ENCODE results near the gene SORBS2. TPM values are rescaled to one million over a fixed set of nuclear protein-coding genes. Genes with fewer than 3 reads are reported as not detected.

The SORBS2 gene
- total RNA-seq, 4 donors from 2014 or later = 17.4 to 40.8 (median 21.9) TPM

DNA sequence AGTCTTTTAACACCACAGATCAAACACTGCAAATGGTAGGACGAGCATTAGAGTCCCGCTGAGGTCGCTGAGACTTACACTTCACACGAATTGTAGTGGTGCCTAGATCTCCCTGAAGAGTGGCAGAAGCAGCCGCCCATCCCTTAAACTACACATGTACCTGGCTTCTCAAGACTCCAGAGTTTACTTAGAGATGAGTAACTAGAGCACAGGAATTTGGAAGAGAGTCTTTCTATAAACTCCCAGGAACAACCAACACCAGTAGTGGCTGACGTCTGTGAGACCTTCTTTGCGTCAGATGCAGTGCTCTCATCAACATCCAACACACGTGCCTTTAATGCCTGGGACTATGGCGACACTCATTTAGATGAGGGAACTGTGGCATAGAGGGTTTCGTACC, 12.6 kb downstream of the SORBS2 start:
- Histone ChIP-seq H3K4me3 (no peak overlapping the region), H3K9me3 (no peaks in the 10 kb centered on the region), H3K4me1 (no peaks in the 10 kb centered on the region), H3K27me3 (no peaks in the 10 kb centered on the region), H3K36me3 (no peaks in the 10 kb centered on the region), H3K27ac (no peak overlapping the region)
- WGBS = 95% methylated on average over 10 of the region's 10 CpGs
- DNase-seq (ENCODE audit: low spot score in 2 of 2) = no peak
- TF ChIP-seq EP300 (IDR thresholded peaks at IDR 0.05) = no peak
- TF ChIP-seq POLR2A (IDR thresholded peaks at IDR 0.05) = no peak
- TF ChIP-seq, protein P1, sequence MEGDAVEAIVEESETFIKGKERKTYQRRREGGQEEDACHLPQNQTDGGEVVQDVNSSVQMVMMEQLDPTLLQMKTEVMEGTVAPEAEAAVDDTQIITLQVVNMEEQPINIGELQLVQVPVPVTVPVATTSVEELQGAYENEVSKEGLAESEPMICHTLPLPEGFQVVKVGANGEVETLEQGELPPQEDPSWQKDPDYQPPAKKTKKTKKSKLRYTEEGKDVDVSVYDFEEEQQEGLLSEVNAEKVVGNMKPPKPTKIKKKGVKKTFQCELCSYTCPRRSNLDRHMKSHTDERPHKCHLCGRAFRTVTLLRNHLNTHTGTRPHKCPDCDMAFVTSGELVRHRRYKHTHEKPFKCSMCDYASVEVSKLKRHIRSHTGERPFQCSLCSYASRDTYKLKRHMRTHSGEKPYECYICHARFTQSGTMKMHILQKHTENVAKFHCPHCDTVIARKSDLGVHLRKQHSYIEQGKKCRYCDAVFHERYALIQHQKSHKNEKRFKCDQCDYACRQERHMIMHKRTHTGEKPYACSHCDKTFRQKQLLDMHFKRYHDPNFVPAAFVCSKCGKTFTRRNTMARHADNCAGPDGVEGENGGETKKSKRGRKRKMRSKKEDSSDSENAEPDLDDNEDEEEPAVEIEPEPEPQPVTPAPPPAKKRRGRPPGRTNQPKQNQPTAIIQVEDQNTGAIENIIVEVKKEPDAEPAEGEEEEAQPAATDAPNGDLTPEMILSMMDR (IDR thresholded peaks at IDR 0.05) = no peak
- no peak for TF ChIP-seq POLR2AphosphoS5 (IDR thresholded peaks at IDR 0.05)

- no peaks in the 10 kb centered on the region for H3K9me3 ChIP-seq
- 75% methylated on average over 8 of the region's 8 CpGs for WGBS
- no peaks in the 10 kb centered on the region for H3K36me3 ChIP-seq
- no peak overlapping the region for H3K27ac ChIP-seq
- H3K4me3 ChIP-seq = no peak overlapping the region
- H3K4me1 ChIP-seq = peaks cover 3% of the 10 kb centered on the region
- no peak for TF ChIP-seq POLR2A (IDR thresholded peaks at IDR 0.05)
- no peak for TF ChIP-seq EP300 (IDR thresholded peaks at IDR 0.05)
- TF ChIP-seq, protein P1 (IDR thresholded peaks at IDR 0.05) = no peak
- no peak for TF ChIP-seq POLR2AphosphoS5 (IDR thresholded peaks at IDR 0.05)
- no peak for DNase-seq (ENCODE audit: low spot score in 2 of 2)
- no peaks in the 10 kb centered on the region for H3K27me3 ChIP-seq
Observed at GRCh38 chr4:185797596-185798338, 14.2 kb downstream of the SORBS2 start.

GRCh38 chr4:185797018-185797417, 15.0 kb downstream of the SORBS2 start:
- peaks cover 3% of the 10 kb centered on the region for H3K4me1 ChIP-seq
- no peaks in the 10 kb centered on the region for H3K9me3 ChIP-seq
- TF ChIP-seq EP300 (IDR thresholded peaks at IDR 0.05) = no peak
- TF ChIP-seq, protein P1 (IDR thresholded peaks at IDR 0.05) = no peak
- TF ChIP-seq POLR2AphosphoS5 (IDR thresholded peaks at IDR 0.05) = no peak
- TF ChIP-seq POLR2A (IDR thresholded peaks at IDR 0.05) = no peak
- no peaks in the 10 kb centered on the region for H3K36me3 ChIP-seq
- DNase-seq (ENCODE audit: low spot score in 2 of 2) = no peak
- H3K4me3 ChIP-seq = no peak overlapping the region
- no peaks in the 10 kb centered on the region for H3K27me3 ChIP-seq
- H3K27ac ChIP-seq = no peak overlapping the region
- 49% methylated on average over 14 of the region's 14 CpGs for WGBS

DNA sequence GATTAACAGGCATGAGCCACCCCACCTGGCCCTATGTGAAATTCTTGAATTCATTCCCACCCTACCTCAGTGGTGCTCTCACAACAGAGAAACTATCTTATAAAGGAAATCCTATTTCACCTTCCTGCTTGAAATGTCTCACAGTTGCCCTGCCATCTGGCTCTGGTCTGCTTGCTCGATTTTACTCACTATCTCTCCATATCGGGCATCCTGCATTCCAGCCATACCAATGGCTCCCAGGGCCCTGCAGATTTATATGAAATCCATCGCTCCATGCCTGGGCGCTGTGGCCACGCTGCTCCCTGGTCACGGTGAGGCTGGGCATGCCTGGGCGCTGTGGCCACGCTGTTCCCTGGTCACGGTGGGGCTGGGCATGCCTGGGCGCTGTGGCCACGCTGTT, 15.8 kb downstream of the SORBS2 start:
- Histone ChIP-seq H3K27me3 (no peaks in the 10 kb centered on the region), H3K9me3 (no peaks in the 10 kb centered on the region), H3K4me3 (no peak overlapping the region), H3K36me3 (no peaks in the 10 kb centered on the region), H3K27ac (no peak overlapping the region), H3K4me1 (peaks cover 3% of the 10 kb centered on the region)
- no peak for DNase-seq (ENCODE audit: low spot score in 2 of 2)
- TF ChIP-seq EP300 (IDR thresholded peaks at IDR 0.05) (no peak), POLR2AphosphoS5 (IDR thresholded peaks at IDR 0.05) (no peak), POLR2A (IDR thresholded peaks at IDR 0.05) (no peak)
- TF ChIP-seq, protein P1 (IDR thresholded peaks at IDR 0.05) = no peak
- 75% methylated on average over 11 of the region's 11 CpGs for WGBS

DNA sequence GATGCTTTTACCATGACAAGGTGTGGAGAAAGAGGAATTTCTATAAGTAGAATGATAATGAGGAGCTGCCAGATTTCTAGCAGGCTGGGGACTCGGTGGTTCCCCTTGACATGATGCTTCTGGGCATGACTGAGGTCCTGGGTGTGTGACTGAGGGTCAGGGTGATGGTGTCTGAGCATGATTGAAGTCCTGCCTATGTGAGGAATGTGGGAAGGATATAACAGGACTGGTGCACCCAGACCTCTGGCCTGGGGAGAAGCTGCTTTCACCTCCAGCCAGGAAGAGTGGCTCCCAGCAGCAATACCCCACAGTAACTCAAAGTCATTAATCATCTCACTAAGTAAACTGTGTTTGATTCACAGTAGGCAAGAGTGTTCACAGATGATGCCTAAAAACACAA, 17.4 kb downstream of the SORBS2 start:
- no peaks in the 10 kb centered on the region for H3K36me3 ChIP-seq
- H3K4me1 ChIP-seq = peaks cover 3% of the 10 kb centered on the region
- no peak overlapping the region for H3K27ac ChIP-seq
- H3K9me3 ChIP-seq = no peaks in the 10 kb centered on the region
- no peak overlapping the region for H3K4me3 ChIP-seq
- WGBS = 61% methylated on average over 1 of the region's 1 CpG
- TF ChIP-seq, protein P1 (IDR thresholded peaks at IDR 0.05) = no peak
- TF ChIP-seq POLR2A (IDR thresholded peaks at IDR 0.05) = no peak
- TF ChIP-seq POLR2AphosphoS5 (IDR thresholded peaks at IDR 0.05) = no peak
- no peak for TF ChIP-seq EP300 (IDR thresholded peaks at IDR 0.05)
- DNase-seq (ENCODE audit: low spot score in 2 of 2) = no peak
- no peaks in the 10 kb centered on the region for H3K27me3 ChIP-seq

Measured in suprapubic skin (tissue), 4 donors.